ENCODE data around the gene TNFSF18.

TNFSF18 gene

GRCh38 chr1:173050865-173051264 lies at the start of gene TNFSF18:
TSS of gene TNFSF18 (minus strand) at chr1:173050941. CDS start at chr1:173050896, 45 bp downstream.
- H3K4me3 ChIP-seq (ENCODE audit: low read depth, low read length), result no peak within 1 kb of the TSS

GRCh38 chr1:173099166-173099565 lies 48.4 kb upstream of the TNFSF18 start:
- no peak overlapping the region for H3K4me3 ChIP-seq (ENCODE audit: low read depth, low read length)
- no peak for TF ChIP-seq CTCF (IDR thresholded peaks at IDR 0.05; ENCODE audit: low read depth, low read length)

More at GRCh38 chr1:173050865-173051264, at the start of gene TNFSF18:
- no peak for TF ChIP-seq CTCF (IDR thresholded peaks at IDR 0.05; ENCODE audit: low read depth, low read length)

- no peak for TF ChIP-seq CTCF (IDR thresholded peaks at IDR 0.05; ENCODE audit: low read depth, low read length)
- H3K4me3 ChIP-seq (ENCODE audit: low read depth, low read length), result no peak overlapping the region
Observed at GRCh38 chr1:173098117-173098516, 47.4 kb upstream of the TNFSF18 start.

- no peak overlapping the region for H3K4me3 ChIP-seq (ENCODE audit: low read depth, low read length)
- no peak for TF ChIP-seq CTCF (IDR thresholded peaks at IDR 0.05; ENCODE audit: low read depth, low read length)
Observed at GRCh38 chr1:173097001-173097400, 46.3 kb upstream of the TNFSF18 start.

- TF ChIP-seq CTCF (IDR thresholded peaks at IDR 0.05; ENCODE audit: low read depth, low read length), result no peak
- H3K4me3 ChIP-seq (ENCODE audit: low read depth, low read length), result no peak overlapping the region
Observed at GRCh38 chr1:173095632-173096031, 44.9 kb upstream of the TNFSF18 start.

- TF ChIP-seq CTCF (IDR thresholded peaks at IDR 0.05; ENCODE audit: low read depth, low read length), result no peak
- H3K4me3 ChIP-seq (ENCODE audit: low read depth, low read length), result no peak overlapping the region
Observed at GRCh38 chr1:173094541-173094940, 43.8 kb upstream of the TNFSF18 start.

- TF ChIP-seq CTCF (IDR thresholded peaks at IDR 0.05; ENCODE audit: low read depth, low read length), result no peak
- no peak overlapping the region for H3K4me3 ChIP-seq (ENCODE audit: low read depth, low read length)
Observed at GRCh38 chr1:173093691-173094445, 43.1 kb upstream of the TNFSF18 start.

All from WI38 (cell line).